GM18511 (cell line): Measurements from ENCODE around the gene SLC38A11.

Source experiments
- ATAC-seq: cut with Tn5 transposase; IDR thresholded peaks from one replicate; pipeline ENCODE4 v1.9.1; 2021; ENCODE audit warnings: mild to moderate bottlenecking, moderate library complexity; ENCODE audit not compliant: unreplicated experiment

SLC38A11 gene

GRCh38 chr2:164917296-164917903 is 37.9 kb downstream of the SLC38A11 start:
- ATAC-seq = no peak

GRCh38 chr2:164915566-164915965 is 39.8 kb downstream of the SLC38A11 start:
- no peak for ATAC-seq

GRCh38 chr2:164913640-164914350 is 41.5 kb downstream of the SLC38A11 start:
- no peak for ATAC-seq

GRCh38 chr2:164913011-164913410 is 42.3 kb downstream of the SLC38A11 start:
- ATAC-seq = no peak

GRCh38 chr2:164911832-164912231 is 43.5 kb downstream of the SLC38A11 start:
- no peak for ATAC-seq

- ATAC-seq = peak; percentile 68
These were observed 45.0 kb downstream of the SLC38A11 start for GRCh38 chr2:164910101-164910899.

GRCh38 chr2:164906947-164907346 is 48.4 kb downstream of the SLC38A11 start:
- ATAC-seq = no peak

- ATAC-seq = no peak
These were observed 50.0 kb downstream of the SLC38A11 start for GRCh38 chr2:164905307-164905706.

GRCh38 chr2:164903951-164904350 is 51.4 kb downstream of the SLC38A11 start:
- no peak for ATAC-seq

GRCh38 chr2:164903204-164903603 is 52.1 kb downstream of the SLC38A11 start:
- no peak for ATAC-seq

GRCh38 chr2:164899121-164899520 is 56.2 kb downstream of the SLC38A11 start:
- no peak for ATAC-seq

- no peak for ATAC-seq
These were observed 56.9 kb downstream of the SLC38A11 start for GRCh38 chr2:164898475-164898874.

- ATAC-seq = no peak
These were observed 57.7 kb downstream of the SLC38A11 start for GRCh38 chr2:164897469-164898260.

GRCh38 chr2:164896634-164897355 is 58.5 kb downstream of the SLC38A11 start:
- peak; percentile 99 for ATAC-seq

GRCh38 chr2:164896226-164896625 is 59.1 kb downstream of the SLC38A11 start:
- peak; percentile 7 for ATAC-seq

GRCh38 chr2:164891460-164891859 is 63.9 kb downstream of the SLC38A11 start:
- no peak for ATAC-seq

- no peak for ATAC-seq
These were observed 64.8 kb downstream of the SLC38A11 start for GRCh38 chr2:164890544-164890943.

- no peak for ATAC-seq
These were observed 66.7 kb downstream of the SLC38A11 start for GRCh38 chr2:164888592-164888991.

GRCh38 chr2:164887434-164888144 is 67.7 kb downstream of the SLC38A11 start:
- no peak for ATAC-seq

- no peak for ATAC-seq
These were observed 73.0 kb downstream of the SLC38A11 start for GRCh38 chr2:164882276-164882675.
